CD14-positive monocyte (primary cell): Measurements from ENCODE around the gene SH3RF3. TPM values are rescaled to one million over a fixed set of nuclear protein-coding genes. Genes with fewer than 3 reads are reported as not detected.

ENCODE experiments used
- DNase-seq, 3 donors: peaks; one replicate each; pipeline ENCODE4 v3.0.0-alpha.2; 2011 to 2022
- H2AFZ ChIP-seq: 2 replicates; pipeline ENCODE4 v1.6.0; 2012; ENCODE audit warnings: mild to moderate bottlenecking, low read depth, low read length, inconsistent platforms; ENCODE audit not compliant: insufficient read depth, poor library complexity, severe bottlenecking
- H3K27ac ChIP-seq, 2 donors: 1 replicate in 1 of 2; 2 replicates in 1 of 2; pipeline ENCODE4 v1.5.1; 2012 to 2013; ENCODE audit warnings: low read length in 2 of 2, control low read depth in 1 of 2, inconsistent platforms in 1 of 2, low read depth in 1 of 2, mild to moderate bottlenecking in 1 of 2
- H3K27me3 ChIP-seq, 2 donors: one replicate each; pipeline versions ENCODE4 v1.6.0 to v1.6.1; 2011 to 2013; ENCODE audit warnings: low read length in 2 of 2; ENCODE audit not compliant: control insufficient read depth in 2 of 2, insufficient read depth in 2 of 2
- H3K36me3 ChIP-seq, 2 donors: replicated peaks in 1 of 2; 1 replicate in 1 of 2; 2 replicates in 1 of 2; pipeline versions ENCODE4 v1.5.1 to v1.6.1; 2012 to 2013; ENCODE audit warnings: low read length in 2 of 2, control low read depth in 1 of 2, inconsistent platforms in 1 of 2, mild to moderate bottlenecking in 1 of 2; ENCODE audit not compliant: insufficient read depth in 2 of 2, control insufficient read depth in 1 of 2
- H3K4me1 ChIP-seq, 2 donors: 1 replicate in 1 of 2; 2 replicates in 1 of 2; pipeline versions ENCODE4 v1.5.1 to v1.6.1; 2012 to 2013; ENCODE audit warnings: low read length in 2 of 2, control low read depth in 1 of 2, inconsistent platforms in 1 of 2, mild to moderate bottlenecking in 1 of 2, moderate library complexity in 1 of 2; ENCODE audit not compliant: insufficient read depth in 2 of 2, control insufficient read depth in 1 of 2
- H3K4me2 ChIP-seq: replicated peaks from 2 replicates; pipeline ENCODE3; 2012; ENCODE audit warnings: low read length, moderate library complexity, mild to moderate bottlenecking; ENCODE audit not compliant: poor library complexity, severe bottlenecking; ENCODE audit errors: extremely low read depth
- H3K4me3 ChIP-seq, 3 experiments: fragments of 200-600 bp in 1 of 3; sonication (generic) in 1 of 3; replicated peaks in 1 of 3; 1 replicate in 2 of 3; 2 replicates in 1 of 3; pipeline ENCODE4 v1.5.1; 2011 to 2013; ENCODE audit warnings: low read length in 3 of 3, mild to moderate bottlenecking in 3 of 3, control low read depth in 2 of 3, low read depth in 2 of 3, inconsistent platforms in 1 of 3, moderate library complexity in 1 of 3
- H3K79me2 ChIP-seq: 2 replicates; pipeline ENCODE4 v1.6.0; 2012; ENCODE audit warnings: mild to moderate bottlenecking, control low read depth, inconsistent platforms, low read length, moderate library complexity; ENCODE audit not compliant: insufficient read depth
- H3K9ac ChIP-seq: 2 replicates; pipeline ENCODE4 v1.6.0; 2017; ENCODE audit warnings: low read length, mild to moderate bottlenecking; ENCODE audit not compliant: insufficient read depth, poor library complexity, severe bottlenecking
- H3K9me3 ChIP-seq, 2 donors: replicated peaks in 1 of 2; 1 replicate in 1 of 2; 2 replicates in 1 of 2; pipeline versions ENCODE4 v1.5.1 to v1.6.1; 2012 to 2013; ENCODE audit warnings: low read length in 2 of 2, control low read depth in 1 of 2; ENCODE audit not compliant: control insufficient read depth in 1 of 2, insufficient read depth in 1 of 2
- H4K20me1 ChIP-seq: 2 replicates; pipeline ENCODE4 v1.6.0; 2012; ENCODE audit warnings: mild to moderate bottlenecking, low read length, control low read depth, moderate library complexity; ENCODE audit not compliant: insufficient read depth
- H3K27ac Mint-ChIP-seq, 7 donors: one replicate each; pipeline ENCODE4 v1.8.0; 2020; ENCODE audit warnings: mild to moderate bottlenecking in 7 of 7, mixed read lengths in 7 of 7, moderate library complexity in 6 of 7, inconsistent platforms in 2 of 7
- H3K27me3 Mint-ChIP-seq, 3 donors: one replicate each; pipeline ENCODE4 v1.8.0; 2021 to 2022; ENCODE audit warnings: low read depth in 3 of 3, mild to moderate bottlenecking in 3 of 3, mixed read lengths in 3 of 3, moderate library complexity in 3 of 3, inconsistent platforms in 1 of 3
- H3K36me3 Mint-ChIP-seq, 2 donors: one replicate each; pipeline ENCODE4 v1.8.0; 2020; ENCODE audit warnings: mixed read lengths in 2 of 2, inconsistent platforms in 1 of 2, mild to moderate bottlenecking in 1 of 2
- H3K4me1 Mint-ChIP-seq: one replicate; pipeline ENCODE4 v1.8.0; 2020; ENCODE audit warnings: mild to moderate bottlenecking, mixed read lengths
- H3K4me3 Mint-ChIP-seq, 2 donors: one replicate each; pipeline ENCODE4 v1.8.0; 2020; ENCODE audit warnings: mild to moderate bottlenecking in 2 of 2, mixed read lengths in 2 of 2, moderate library complexity in 1 of 2
- H3K9me3 Mint-ChIP-seq, 7 donors: one replicate each; pipeline ENCODE4 v1.8.0; 2020 to 2022; ENCODE audit warnings: mixed read lengths in 7 of 7, mild to moderate bottlenecking in 6 of 7, moderate library complexity in 6 of 7, inconsistent platforms in 2 of 7
- CTCF ChIP-seq: fragments of 200-600 bp; IDR thresholded peaks from one replicate; pipeline ENCODE4 v1.8.0; 2022; ENCODE audit warnings: antibody characterized with exemption, mild to moderate bottlenecking
- WGBS: methylation state at CpG from one replicate; pipeline ENCODE4 v1.1.5; 2013; ENCODE audit warnings: missing lambda C conversion rate; ENCODE audit not compliant: insufficient coverage; 5-methylcytosine and 5-hydroxymethylcytosine counted together
- intact Hi-C, 2 donors: fragments of 100-400 bp; cut with micrococcal nuclease; formaldehyde crosslinking; loops; one replicate each; pipeline versions ENCODE4 v1.15.0 to v1.15.1; 2023
- polyA plus RNA-seq, 3 donors: library from polyadenylated mRNA; depleted of rRNA in 1 of 3; unstranded in 2 of 3; stranded (reverse) in 1 of 3; fragments of 300-500 nt in 2 of 3; fragments of >200 nt in 1 of 3; fragmentation: Illumina TruSeq in 2 of 3; gene quantifications; 1 replicate in 2 of 3; 2 replicates in 1 of 3; pipeline ENCODE4 v1.2.3, GENCODE V29; 2012 to 2021

The SH3RF3 gene
- polyA plus RNA-seq, 3 donors, result 0.25 to 0.75 (median 0.34) TPM

GRCh38 chr2:109427661-109428091 is 298.7 kb downstream of the SH3RF3 start:
- no peak for TF ChIP-seq CTCF
- no peaks in the 10 kb centered on the region for H3K9me3 ChIP-seq
- 94% methylated on average over 11 of the region's 11 CpGs for WGBS
- H3K36me3 Mint-ChIP-seq, result no peaks in the 10 kb centered on the region
- H3K27ac Mint-ChIP-seq, result no peak overlapping the region
- H4K20me1 ChIP-seq, result no peaks in the 10 kb centered on the region
- H3K79me2 ChIP-seq, result no peaks in the 10 kb centered on the region
- no peak overlapping the region for H3K4me3 Mint-ChIP-seq
- no peaks in the 10 kb centered on the region for H3K36me3 ChIP-seq
- H3K9ac ChIP-seq, result no peak overlapping the region
- H2AFZ ChIP-seq, result no peak overlapping the region
- H3K4me3 ChIP-seq, result no peak overlapping the region
- H3K4me1 ChIP-seq, result no peaks in the 10 kb centered on the region
- H3K27me3 Mint-ChIP-seq, result peaks cover 0 to 2% (median 0%) of the 10 kb centered on the region in 3 donors
- H3K4me2 ChIP-seq, result no peak overlapping the region
- intact Hi-C loops, result no loop called here
- peaks cover 0 to 3% (median 0%) of the 10 kb centered on the region in 7 donors for H3K9me3 Mint-ChIP-seq
- no peaks in the 10 kb centered on the region for H3K27me3 ChIP-seq
- no peak for DNase-seq
- H3K27ac ChIP-seq, result no peak overlapping the region
- H3K4me1 Mint-ChIP-seq, result no peaks in the 10 kb centered on the region

GRCh38 chr2:109428281-109428680 is 299.3 kb downstream of the SH3RF3 start:
- H3K9me3 Mint-ChIP-seq, result peaks cover 0 to 3% (median 0%) of the 10 kb centered on the region in 7 donors
- H3K4me1 ChIP-seq, result no peaks in the 10 kb centered on the region
- H3K36me3 ChIP-seq, result no peaks in the 10 kb centered on the region
- peaks cover 0 to 2% (median 0%) of the 10 kb centered on the region in 3 donors for H3K27me3 Mint-ChIP-seq
- H3K36me3 Mint-ChIP-seq, result no peaks in the 10 kb centered on the region
- no peaks in the 10 kb centered on the region for H4K20me1 ChIP-seq
- no peaks in the 10 kb centered on the region for H3K9me3 ChIP-seq
- H3K9ac ChIP-seq, result no peak overlapping the region
- H3K27ac ChIP-seq, result no peak overlapping the region
- WGBS, result 80% methylated on average over 11 of the region's 12 CpGs
- H3K27me3 ChIP-seq, result no peaks in the 10 kb centered on the region
- intact Hi-C loops, result no loop called here
- H3K4me1 Mint-ChIP-seq, result no peaks in the 10 kb centered on the region
- TF ChIP-seq CTCF, result no peak
- no peak overlapping the region for H3K4me3 Mint-ChIP-seq
- H3K79me2 ChIP-seq, result no peaks in the 10 kb centered on the region
- no peak for DNase-seq
- H2AFZ ChIP-seq, result no peak overlapping the region
- no peak overlapping the region for H3K4me2 ChIP-seq
- H3K4me3 ChIP-seq, result no peak overlapping the region
- H3K27ac Mint-ChIP-seq, result no peak overlapping the region
